T-cell (primary cell): ENCODE measurements around the gene MYBPC2. TPM values are rescaled to one million over a fixed set of nuclear protein-coding genes. Genes with fewer than 3 reads are reported as not detected.

Experiments used
- ATAC-seq, 4 experiments: fragments of 200-7000 bp in 3 of 4; fragments of 150-1000 bp in 1 of 4; cut with Tn5 transposase; replicated peaks in 1 of 4; 1 replicate in 3 of 4; 2 replicates in 1 of 4; pipeline ENCODE4 v1.10.0; 2021; ENCODE audit warnings: moderate library complexity in 3 of 4, mild to moderate bottlenecking in 2 of 4, moderate number of reproducible peaks in 1 of 4
- CTCF ChIA-PET, 2 donors: fragments of 300-600 bp; sonication (Branson Sonifier 250); formaldehyde crosslinking; loops; one replicate each; lab custom pipeline; 2022; ENCODE audit warnings: antibody characterized with exemption in 2 of 2; lab: Charles Lee
- POLR2A ChIA-PET, 2 donors: fragments of 300-600 bp; sonication (Branson Sonifier 250); formaldehyde crosslinking; loops; one replicate each; lab custom pipeline; 2022; ENCODE audit warnings: antibody characterized with exemption in 2 of 2; lab: Charles Lee
- DNase-seq, 35 experiments: peaks; one replicate each; pipeline versions ENCODE4 v3.0.0 to v3.0.0-alpha.2; 2013 to 2023
- H3K27ac ChIP-seq: one replicate; pipeline ENCODE4 v1.5.1; 2013; ENCODE audit warnings: low read length
- H3K27me3 ChIP-seq, 2 experiments: replicated peaks in 1 of 2; 1 replicate in 1 of 2; 2 replicates in 1 of 2; pipeline versions ENCODE4 v1.6.1 to v1.7.0; 2013; ENCODE audit warnings: low read length in 1 of 2, mixed read lengths in 1 of 2; ENCODE audit not compliant: control insufficient read depth in 2 of 2, insufficient read depth in 2 of 2; ENCODE audit errors: extremely low read depth in 1 of 2
- H3K36me3 ChIP-seq, 2 donors: 1 replicate in 1 of 2; 2 replicates in 1 of 2; pipeline versions ENCODE4 v1.6.1 to v1.7.0; 2013; ENCODE audit warnings: low read length in 1 of 2; ENCODE audit not compliant: control insufficient read depth in 2 of 2, insufficient read depth in 1 of 2; ENCODE audit errors: extremely low read depth in 1 of 2
- H3K4me1 ChIP-seq, 2 experiments: 1 replicate in 1 of 2; 2 replicates in 1 of 2; pipeline versions ENCODE4 v1.6.1 to v1.7.0; 2013; ENCODE audit warnings: low read length in 2 of 2, mixed read lengths in 1 of 2; ENCODE audit not compliant: insufficient read depth in 2 of 2, control insufficient read depth in 1 of 2; ENCODE audit errors: extremely low read depth in 1 of 2
- H3K4me3 ChIP-seq, 2 donors: 1 replicate in 1 of 2; 2 replicates in 1 of 2; pipeline versions ENCODE4 v1.5.1 to v1.7.0; 2013; ENCODE audit warnings: mild to moderate bottlenecking in 2 of 2, low read length in 1 of 2, moderate library complexity in 1 of 2; ENCODE audit not compliant: control insufficient read depth in 1 of 2; ENCODE audit errors: extremely low read depth in 1 of 2
- H3K9me3 ChIP-seq: 2 replicates; pipeline ENCODE4 v1.7.0; 2013
- H3K27ac Mint-ChIP-seq, 2 donors: one replicate each; pipeline ENCODE4 v1.8.0; 2020 to 2021; ENCODE audit warnings: mild to moderate bottlenecking in 2 of 2, mixed read lengths in 2 of 2
- H3K27me3 Mint-ChIP-seq, 2 donors: one replicate each; pipeline ENCODE4 v1.8.0; 2021 to 2022; ENCODE audit warnings: mixed read lengths in 2 of 2
- H3K36me3 Mint-ChIP-seq: one replicate; pipeline ENCODE4 v1.8.0; 2021; ENCODE audit warnings: mixed read lengths
- H3K4me1 Mint-ChIP-seq, 3 donors: one replicate each; pipeline ENCODE4 v1.8.0; 2020 to 2022; ENCODE audit warnings: mixed read lengths in 3 of 3, mild to moderate bottlenecking in 1 of 3
- H3K4me3 Mint-ChIP-seq, 3 donors: one replicate each; pipeline ENCODE4 v1.8.0; 2020 to 2022; ENCODE audit warnings: mild to moderate bottlenecking in 3 of 3, mixed read lengths in 3 of 3, moderate library complexity in 3 of 3
- H3K9me3 Mint-ChIP-seq, 3 donors: one replicate each; pipeline ENCODE4 v1.8.0; 2020 to 2022; ENCODE audit warnings: mixed read lengths in 3 of 3
- WGBS: methylation state at CpG from one replicate; pipeline ENCODE4 v1.1.5; 2013; ENCODE audit warnings: missing lambda C conversion rate; ENCODE audit not compliant: insufficient coverage; 5-methylcytosine and 5-hydroxymethylcytosine counted together
- total RNA-seq, 35 experiments: library from RNA in 6 of 35; stranded (reverse) in 6 of 35; fragments of 120-200 nt in 1 of 35; gene quantifications; one replicate each; pipeline versions ENCODE4 v1.2.1 to v1.2.4 and lab custom pipeline; 2013 to 2026

The MYBPC2 gene
- total RNA-seq, 5 donors from 2014 or later (not counting 1 experiment from before 2014, with no cell fraction given) = 0.28 to 0.38 TPM; not detected in 3

- DNase-seq = peak; percentile 12 to 81 (median 64)
- ATAC-seq = peak; percentile 79 to 90 (median 82)
- Histone ChIP-seq H3K36me3 (peaks cover 3 to 9% of the 10 kb centered on the region in 2 donors), H3K9me3 (no peaks in the 10 kb centered on the region), H3K27me3 (peaks cover 5 to 24% of the 10 kb centered on the region in 2 experiments), H3K27ac (peak overlapping the region; percentile 6), H3K4me3 (no peak overlapping the region), H3K4me1 (peaks cover 0 to 15% of the 10 kb centered on the region in 2 experiments)
- Mint-ChIP-seq H3K27ac (no peak overlapping the region), H3K36me3 (peaks cover 10% of the 10 kb centered on the region), H3K9me3 (no peaks in the 10 kb centered on the region), H3K27me3 (peaks cover 11 to 13% of the 10 kb centered on the region in 2 donors), H3K4me3 (no peak overlapping the region), H3K4me1 (peaks cover 7 to 12% (median 8%) of the 10 kb centered on the region in 3 donors)
- CTCF ChIA-PET = interaction anchor here in 1 of 2 donors (0.8 to 1.2 kb wide), 2 partner anchors 22 to 46 kb away, joined by 4 to 6 read pairs; no protein-coding TSS in a partner anchor
- POLR2A ChIA-PET = no interaction called here
- 57% methylated on average over 17 of the region's 37 CpGs for WGBS
These were observed 17.6 kb upstream of the MYBPC2 start for GRCh38 chr19:50414864-50415660.

GRCh38 chr19:50415661-50416033 lies 17.0 kb upstream of the MYBPC2 start:
- Mint-ChIP-seq H3K27me3 (peaks cover 16 to 18% of the 10 kb centered on the region in 2 donors), H3K4me3 (no peak overlapping the region), H3K4me1 (peaks cover 10 to 15% (median 11%) of the 10 kb centered on the region in 3 donors), H3K27ac (no peak overlapping the region), H3K36me3 (peaks cover 5% of the 10 kb centered on the region), H3K9me3 (no peaks in the 10 kb centered on the region)
- WGBS = 76% methylated on average over 15 of the region's 22 CpGs
- POLR2A ChIA-PET = no interaction called here
- DNase-seq (peak in 9 of 35 experiments; percentile 11 to 62 (median 24)), ATAC-seq (peak in 1 of 4 experiments; percentile 19)
- H3K4me3 ChIP-seq = no peak overlapping the region
- peaks cover 0 to 15% of the 10 kb centered on the region in 2 experiments for H3K4me1 ChIP-seq
- H3K9me3 ChIP-seq = no peaks in the 10 kb centered on the region
- H3K27me3 ChIP-seq = peaks cover 5 to 24% of the 10 kb centered on the region in 2 experiments
- CTCF ChIA-PET = interaction anchor here in 1 of 2 donors (0.8 to 1.2 kb wide), 2 partner anchors 21 to 47 kb away, joined by 4 to 6 read pairs; no protein-coding TSS in a partner anchor
- H3K27ac ChIP-seq = no peak overlapping the region
- peaks cover 0 to 9% of the 10 kb centered on the region in 2 donors for H3K36me3 ChIP-seq

GRCh38 chr19:50416034-50416977 lies 16.4 kb upstream of the MYBPC2 start:
- WGBS = 89% methylated on average over 29 of the region's 35 CpGs
- peaks cover 5% of the 10 kb centered on the region for H3K36me3 Mint-ChIP-seq
- Histone ChIP-seq H3K27me3 (peaks cover 5 to 25% of the 10 kb centered on the region in 2 experiments), H3K27ac (no peak overlapping the region), H3K9me3 (no peaks in the 10 kb centered on the region), H3K36me3 (peaks cover 0 to 3% of the 10 kb centered on the region in 2 donors), H3K4me1 (peaks cover 0 to 15% of the 10 kb centered on the region in 2 experiments), H3K4me3 (no peak overlapping the region)
- peaks cover 10 to 15% (median 11%) of the 10 kb centered on the region in 3 donors for H3K4me1 Mint-ChIP-seq
- no peaks in the 10 kb centered on the region for H3K9me3 Mint-ChIP-seq
- CTCF ChIA-PET = no interaction called here
- ATAC-seq (no peak), DNase-seq (no peak)
- H3K4me3 Mint-ChIP-seq = no peak overlapping the region
- H3K27me3 Mint-ChIP-seq = peaks cover 21 to 23% of the 10 kb centered on the region in 2 donors
- POLR2A ChIA-PET = no interaction called here
- no peak overlapping the region for H3K27ac Mint-ChIP-seq

- Mint-ChIP-seq H3K27me3 (peaks cover 23 to 27% of the 10 kb centered on the region in 2 donors), H3K4me1 (peaks cover 10 to 15% (median 11%) of the 10 kb centered on the region in 3 donors), H3K9me3 (no peaks in the 10 kb centered on the region), H3K36me3 (peaks cover 5% of the 10 kb centered on the region), H3K4me3 (no peak overlapping the region), H3K27ac (no peak overlapping the region)
- Histone ChIP-seq H3K27ac (no peak overlapping the region), H3K27me3 (peaks cover 5 to 36% of the 10 kb centered on the region in 2 experiments), H3K9me3 (no peaks in the 10 kb centered on the region), H3K4me1 (peaks cover 0 to 15% of the 10 kb centered on the region in 2 experiments), H3K36me3 (peaks cover 0 to 3% of the 10 kb centered on the region in 2 donors), H3K4me3 (no peak overlapping the region)
- DNase-seq = no peak
- ChIA-PET POLR2A (no interaction called here), CTCF (no interaction called here)
- ATAC-seq = no peak
- 91% methylated on average over 24 of the region's 42 CpGs for WGBS
These were observed 15.3 kb upstream of the MYBPC2 start for GRCh38 chr19:50417111-50418081.

GRCh38 chr19:50418176-50419021 lies 14.3 kb upstream of the MYBPC2 start, which contains the start of gene SPIB:
TSS of gene SPIB (plus strand) at chr19:50418938. CDS start at chr19:50418963, 25 bp downstream.
- H3K27ac Mint-ChIP-seq = peak within 1 kb of the TSS in 1 of 2 donors; percentile 59
- H3K4me3 ChIP-seq = no peak within 1 kb of the TSS
- no peaks in the 10 kb centered on the region for H3K9me3 Mint-ChIP-seq
- H3K4me1 ChIP-seq = peaks cover 0 to 15% of the 10 kb centered on the region in 2 experiments
- no peak for ATAC-seq
- H3K36me3 ChIP-seq = peaks cover 0 to 3% of the 10 kb centered on the region in 2 donors
- H3K27me3 ChIP-seq = peaks cover 5 to 46% of the 10 kb centered on the region in 2 experiments
- peaks cover 5% of the 10 kb centered on the region for H3K36me3 Mint-ChIP-seq
- no peak within 1 kb of the TSS for H3K27ac ChIP-seq
- H3K27me3 Mint-ChIP-seq = peaks cover 23 to 27% of the 10 kb centered on the region in 2 donors
- peaks cover 10 to 15% (median 11%) of the 10 kb centered on the region in 3 donors for H3K4me1 Mint-ChIP-seq
- ChIA-PET POLR2A (no interaction called here), CTCF (interaction anchor here in 1 of 2 donors (0.5 kb wide), 1 partner anchor 228 kb away, joined by 4 read pairs; no protein-coding TSS in a partner anchor)
- 68% methylated on average over 23 of the region's 34 CpGs for WGBS
- no peak for DNase-seq
- no peaks in the 10 kb centered on the region for H3K9me3 ChIP-seq
- H3K4me3 Mint-ChIP-seq = peak within 1 kb of the TSS in 2 of 3 donors; percentile 6 to 67
